ENCODE data around the gene NOL7. TPM values are rescaled to one million over a fixed set of nuclear protein-coding genes. Genes with fewer than 3 reads are reported as not detected.

The NOL7 gene
- total and polyA plus RNA-seq, 2 of the 13 experiments (the other 11 are each of a cell fraction or from before 2014, with no cell fraction given), result 37.8 to 186 TPM

DNA sequence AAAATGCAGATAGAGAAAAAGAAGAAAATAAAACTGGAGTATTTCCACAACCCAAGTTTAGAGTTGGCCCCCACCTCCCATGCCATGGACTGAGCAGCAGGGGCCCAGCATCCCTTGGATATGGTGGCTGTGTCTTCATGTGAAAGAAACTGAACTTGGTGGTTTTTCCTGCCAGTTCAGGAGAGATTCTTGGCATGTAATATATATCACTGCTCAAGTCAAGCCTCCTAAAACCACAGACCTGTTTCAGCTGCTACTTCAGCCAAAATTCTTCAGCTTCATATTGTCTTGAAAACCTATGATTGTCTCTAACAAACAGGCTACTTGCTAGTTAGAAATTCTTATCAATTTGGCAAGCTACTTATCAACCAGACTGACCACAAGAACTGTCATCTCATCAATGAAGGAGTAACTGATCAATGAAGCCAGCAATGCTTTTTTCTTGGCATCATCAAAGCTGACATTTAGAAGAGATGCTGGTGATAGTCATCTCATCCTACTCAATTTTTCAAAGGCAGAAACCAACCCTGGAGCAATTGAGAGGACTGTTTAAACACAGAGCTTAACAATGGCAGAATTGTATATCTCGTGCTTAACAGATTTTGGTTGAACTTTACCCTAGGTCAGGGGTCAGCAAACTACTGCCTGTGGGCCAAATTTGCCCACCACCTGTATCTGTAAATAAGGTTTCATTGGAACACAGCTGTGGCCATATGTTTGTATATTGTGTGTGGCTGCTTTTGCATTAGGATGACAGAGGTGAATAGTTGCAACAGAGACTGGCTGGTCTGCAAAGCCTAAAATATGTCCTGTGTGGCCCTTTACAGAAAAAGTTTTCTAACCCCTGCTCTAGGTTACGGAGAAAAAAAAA is 10.4 kb upstream of the NOL7 start (continued):
- TF ChIP-seq, protein P1, sequence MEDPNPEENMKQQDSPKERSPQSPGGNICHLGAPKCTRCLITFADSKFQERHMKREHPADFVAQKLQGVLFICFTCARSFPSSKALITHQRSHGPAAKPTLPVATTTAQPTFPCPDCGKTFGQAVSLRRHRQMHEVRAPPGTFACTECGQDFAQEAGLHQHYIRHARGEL (CRISPR knock-in tag; IDR thresholded peaks at IDR 0.05), result no peak
- TF ChIP-seq NONO (IDR thresholded peaks at IDR 0.05) (no peak), NONO (CRISPR knock-in tag; conservative IDR thresholded peaks at IDR 0.05) (peak; percentile 86), NPAS2 (CRISPR knock-in tag; IDR thresholded peaks at IDR 0.05; ENCODE audit: borderline replicate concordance) (no peak), TP53 (CRISPR knock-in tag; conservative IDR thresholded peaks at IDR 0.05) (peak; percentile 84; the same call in 1 of the 2 replicates), ZBTB1 (CRISPR knock-in tag; IDR thresholded peaks at IDR 0.05; ENCODE audit: borderline replicate concordance) (no peak), DR1 (CRISPR knock-in tag; IDR thresholded peaks at IDR 0.05) (no peak), RBM22 (optimal IDR thresholded peaks at IDR 0.05; ENCODE audit: low read length) (peak; percentile 58), KLF12 (CRISPR knock-in tag; IDR thresholded peaks at IDR 0.05; ENCODE audit: borderline replicate concordance) (no peak; the same call in 1 of the 2 replicates), FOXA3 (CRISPR knock-in tag; IDR thresholded peaks at IDR 0.05) (peak; percentile 99), NCOA2 (CRISPR knock-in tag; IDR thresholded peaks at IDR 0.05) (peak; percentile 98), ADNP (CRISPR knock-in tag; IDR thresholded peaks at IDR 0.05) (no peak), ZNF569 (CRISPR knock-in tag; IDR thresholded peaks at IDR 0.05; ENCODE audit: borderline replicate concordance) (no peak), MBNL3 (CRISPR knock-in tag; conservative IDR thresholded peaks at IDR 0.05) (no peak), AGO2 (optimal IDR thresholded peaks at IDR 0.05; ENCODE audit: low read depth, low read length) (no peak), GFI1 (CRISPR knock-in tag; IDR thresholded peaks at IDR 0.05; ENCODE audit: borderline replicate concordance) (peak; percentile 97), ZMAT3 (CRISPR knock-in tag; conservative IDR thresholded peaks at IDR 0.05) (0 out of 2 replicates have a peak, but pooled peaks have one; percentile 51), HDAC1 (CRISPR knock-in tag; IDR thresholded peaks at IDR 0.05) (peak; percentile 95)
- TF ChIP-seq, protein P2, sequence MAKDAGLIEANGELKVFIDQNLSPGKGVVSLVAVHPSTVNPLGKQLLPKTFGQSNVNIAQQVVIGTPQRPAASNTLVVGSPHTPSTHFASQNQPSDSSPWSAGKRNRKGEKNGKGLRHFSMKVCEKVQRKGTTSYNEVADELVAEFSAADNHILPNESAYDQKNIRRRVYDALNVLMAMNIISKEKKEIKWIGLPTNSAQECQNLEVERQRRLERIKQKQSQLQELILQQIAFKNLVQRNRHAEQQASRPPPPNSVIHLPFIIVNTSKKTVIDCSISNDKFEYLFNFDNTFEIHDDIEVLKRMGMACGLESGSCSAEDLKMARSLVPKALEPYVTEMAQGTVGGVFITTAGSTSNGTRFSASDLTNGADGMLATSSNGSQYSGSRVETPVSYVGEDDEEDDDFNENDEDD (CRISPR knock-in tag; IDR thresholded peaks at IDR 0.05; ENCODE audit: borderline replicate concordance), result no peak
- TF ChIP-seq, protein P3, sequence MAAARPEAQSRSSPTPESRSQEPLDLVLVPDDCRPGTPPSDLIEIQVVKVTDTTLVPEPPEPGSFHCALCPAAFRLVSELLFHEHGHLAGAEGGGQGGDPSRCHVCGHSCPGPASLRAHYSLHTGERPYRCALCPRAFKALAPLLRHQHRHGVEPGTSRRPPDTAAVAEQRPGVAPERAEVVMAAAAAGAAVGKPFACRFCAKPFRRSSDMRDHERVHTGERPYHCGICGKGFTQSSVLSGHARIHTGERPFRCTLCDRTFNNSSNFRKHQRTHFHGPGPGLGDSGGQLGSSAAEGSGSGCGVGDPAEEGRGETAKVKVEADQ (CRISPR knock-in tag; IDR thresholded peaks at IDR 0.05; ENCODE audit: borderline replicate concordance), result 0 out of 2 replicates have a peak, but pooled peaks have one; percentile 71
- TF ChIP-seq, protein P4, sequence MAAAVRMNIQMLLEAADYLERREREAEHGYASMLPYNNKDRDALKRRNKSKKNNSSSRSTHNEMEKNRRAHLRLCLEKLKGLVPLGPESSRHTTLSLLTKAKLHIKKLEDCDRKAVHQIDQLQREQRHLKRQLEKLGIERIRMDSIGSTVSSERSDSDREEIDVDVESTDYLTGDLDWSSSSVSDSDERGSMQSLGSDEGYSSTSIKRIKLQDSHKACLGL (CRISPR knock-in tag; IDR thresholded peaks at IDR 0.05), result no peak
- TF ChIP-seq, protein P5, sequence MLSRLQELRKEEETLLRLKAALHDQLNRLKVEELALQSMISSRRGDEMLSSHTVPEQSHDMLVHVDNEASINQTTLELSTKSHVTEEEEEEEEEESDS (CRISPR knock-in tag; IDR thresholded peaks at IDR 0.05; ENCODE audit: borderline replicate concordance), result 0 out of 2 replicates have a peak, but pooled peaks have one; percentile 71
- TF ChIP-seq, protein P6, sequence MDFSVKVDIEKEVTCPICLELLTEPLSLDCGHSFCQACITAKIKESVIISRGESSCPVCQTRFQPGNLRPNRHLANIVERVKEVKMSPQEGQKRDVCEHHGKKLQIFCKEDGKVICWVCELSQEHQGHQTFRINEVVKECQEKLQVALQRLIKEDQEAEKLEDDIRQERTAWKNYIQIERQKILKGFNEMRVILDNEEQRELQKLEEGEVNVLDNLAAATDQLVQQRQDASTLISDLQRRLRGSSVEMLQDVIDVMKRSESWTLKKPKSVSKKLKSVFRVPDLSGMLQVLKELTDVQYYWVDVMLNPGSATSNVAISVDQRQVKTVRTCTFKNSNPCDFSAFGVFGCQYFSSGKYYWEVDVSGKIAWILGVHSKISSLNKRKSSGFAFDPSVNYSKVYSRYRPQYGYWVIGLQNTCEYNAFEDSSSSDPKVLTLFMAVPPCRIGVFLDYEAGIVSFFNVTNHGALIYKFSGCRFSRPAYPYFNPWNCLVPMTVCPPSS (IDR thresholded peaks at IDR 0.05), result no peak
- TF ChIP-seq, protein P7, sequence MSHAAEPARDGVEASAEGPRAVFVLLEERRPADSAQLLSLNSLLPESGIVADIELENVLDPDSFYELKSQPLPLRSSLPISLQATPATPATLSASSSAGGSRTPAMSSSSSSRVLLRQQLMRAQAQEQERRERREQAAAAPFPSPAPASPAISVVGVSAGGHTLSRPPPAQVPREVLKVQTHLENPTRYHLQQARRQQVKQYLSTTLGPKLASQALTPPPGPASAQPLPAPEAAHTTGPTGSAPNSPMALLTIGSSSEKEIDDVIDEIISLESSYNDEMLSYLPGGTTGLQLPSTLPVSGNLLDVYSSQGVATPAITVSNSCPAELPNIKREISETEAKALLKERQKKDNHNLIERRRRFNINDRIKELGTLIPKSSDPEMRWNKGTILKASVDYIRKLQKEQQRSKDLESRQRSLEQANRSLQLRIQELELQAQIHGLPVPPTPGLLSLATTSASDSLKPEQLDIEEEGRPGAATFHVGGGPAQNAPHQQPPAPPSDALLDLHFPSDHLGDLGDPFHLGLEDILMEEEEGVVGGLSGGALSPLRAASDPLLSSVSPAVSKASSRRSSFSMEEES (CRISPR knock-in tag; IDR thresholded peaks at IDR 0.05), result peak; percentile 95
